ENCODE results near the gene DRD4. TPM values are rescaled to one million over a fixed set of nuclear protein-coding genes. Genes with fewer than 3 reads are reported as not detected.

The DRD4 gene
- total and polyA plus RNA-seq, 12 donors: 0.28 to 1.3 (median 0.47) TPM; not detected in 3

- DNase-seq: no peak
- no peaks in the 10 kb centered on the region for H3K9me3 ChIP-seq (replicated peaks in 1 of 3)
- H3K4me1 ChIP-seq (replicated peaks in 1 of 2): no peaks in the 10 kb centered on the region
- no peak overlapping the region for H3K4me3 ChIP-seq
- no peaks in the 10 kb centered on the region for H3K27me3 ChIP-seq
- WGBS, 4 donors: 91 to 96% (median 92%) methylated on average over 19 to 23 of the region's 23 CpGs
- intact Hi-C loops (cut with DNase I): no loop called here
- H3K36me3 ChIP-seq (replicated peaks in 1 of 2): peaks cover 0 to 97% of the 10 kb centered on the region in 2 donors
- TF ChIP-seq POLR2A (IDR thresholded peaks at IDR 0.05): no peak
- TF ChIP-seq, protein P1, sequence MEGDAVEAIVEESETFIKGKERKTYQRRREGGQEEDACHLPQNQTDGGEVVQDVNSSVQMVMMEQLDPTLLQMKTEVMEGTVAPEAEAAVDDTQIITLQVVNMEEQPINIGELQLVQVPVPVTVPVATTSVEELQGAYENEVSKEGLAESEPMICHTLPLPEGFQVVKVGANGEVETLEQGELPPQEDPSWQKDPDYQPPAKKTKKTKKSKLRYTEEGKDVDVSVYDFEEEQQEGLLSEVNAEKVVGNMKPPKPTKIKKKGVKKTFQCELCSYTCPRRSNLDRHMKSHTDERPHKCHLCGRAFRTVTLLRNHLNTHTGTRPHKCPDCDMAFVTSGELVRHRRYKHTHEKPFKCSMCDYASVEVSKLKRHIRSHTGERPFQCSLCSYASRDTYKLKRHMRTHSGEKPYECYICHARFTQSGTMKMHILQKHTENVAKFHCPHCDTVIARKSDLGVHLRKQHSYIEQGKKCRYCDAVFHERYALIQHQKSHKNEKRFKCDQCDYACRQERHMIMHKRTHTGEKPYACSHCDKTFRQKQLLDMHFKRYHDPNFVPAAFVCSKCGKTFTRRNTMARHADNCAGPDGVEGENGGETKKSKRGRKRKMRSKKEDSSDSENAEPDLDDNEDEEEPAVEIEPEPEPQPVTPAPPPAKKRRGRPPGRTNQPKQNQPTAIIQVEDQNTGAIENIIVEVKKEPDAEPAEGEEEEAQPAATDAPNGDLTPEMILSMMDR (IDR thresholded peaks at IDR 0.05): no peak
- H3K27ac ChIP-seq: no peak overlapping the region
Measured at GRCh38 chr11:601573-602245, 35.4 kb upstream of the DRD4 start.

DNA sequence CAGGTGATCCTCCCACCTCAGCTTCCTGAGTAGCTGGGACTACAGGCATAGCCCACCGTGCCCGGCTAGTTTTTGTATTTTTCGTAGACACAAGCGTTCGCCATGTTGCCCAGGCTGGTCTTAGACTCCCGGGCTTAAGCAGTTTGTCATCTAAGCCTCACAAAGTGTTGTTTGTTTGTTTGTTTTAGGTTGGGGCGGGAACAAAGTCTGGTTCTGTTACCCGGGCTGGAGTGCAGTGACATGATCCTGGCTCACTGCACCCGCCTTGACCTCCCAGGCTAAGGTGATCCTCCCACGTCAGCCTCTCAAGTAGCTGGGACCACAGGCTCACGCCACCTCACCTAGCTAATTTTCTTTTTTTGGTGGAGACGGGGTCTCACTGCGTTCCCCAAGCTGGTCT is 33.9 kb upstream of the DRD4 start:
- Histone ChIP-seq H3K4me1 (replicated peaks in 1 of 2) (peaks cover 0 to 4% of the 10 kb centered on the region in 2 donors), H3K36me3 (replicated peaks in 1 of 2) (peaks cover 0 to 97% of the 10 kb centered on the region in 2 donors), H3K4me3 (no peak overlapping the region), H3K9me3 (replicated peaks in 1 of 3) (no peaks in the 10 kb centered on the region), H3K27me3 (no peaks in the 10 kb centered on the region), H3K27ac (no peak overlapping the region)
- intact Hi-C loops (cut with DNase I): no loop called here
- WGBS, 4 donors: 87 to 90% (median 89%) methylated on average over 13 of the region's 13 CpGs
- TF ChIP-seq POLR2A (IDR thresholded peaks at IDR 0.05): no peak
- TF ChIP-seq, protein P1 (IDR thresholded peaks at IDR 0.05): no peak
- DNase-seq: no peak

- TF ChIP-seq, protein P1 (IDR thresholded peaks at IDR 0.05): no peak
- TF ChIP-seq POLR2A (IDR thresholded peaks at IDR 0.05): no peak
- WGBS, 4 donors: 87 to 100% (median 92%) methylated on average over 10 to 33 of the region's 33 CpGs
- H3K27ac ChIP-seq: peak overlapping the region in 2 of 5 donors; percentile 8 to 57
- no peaks in the 10 kb centered on the region for H3K27me3 ChIP-seq
- H3K4me1 ChIP-seq (replicated peaks in 1 of 2): peaks cover 0 to 10% of the 10 kb centered on the region in 2 donors
- intact Hi-C loops (cut with DNase I): no loop called here
- DNase-seq: no peak
- H3K36me3 ChIP-seq (replicated peaks in 1 of 2): peaks cover 0 to 98% of the 10 kb centered on the region in 2 donors
- no peak overlapping the region for H3K4me3 ChIP-seq
- H3K9me3 ChIP-seq (replicated peaks in 1 of 3): no peaks in the 10 kb centered on the region
Measured at GRCh38 chr11:605286-606129, 31.6 kb upstream of the DRD4 start.

DNA sequence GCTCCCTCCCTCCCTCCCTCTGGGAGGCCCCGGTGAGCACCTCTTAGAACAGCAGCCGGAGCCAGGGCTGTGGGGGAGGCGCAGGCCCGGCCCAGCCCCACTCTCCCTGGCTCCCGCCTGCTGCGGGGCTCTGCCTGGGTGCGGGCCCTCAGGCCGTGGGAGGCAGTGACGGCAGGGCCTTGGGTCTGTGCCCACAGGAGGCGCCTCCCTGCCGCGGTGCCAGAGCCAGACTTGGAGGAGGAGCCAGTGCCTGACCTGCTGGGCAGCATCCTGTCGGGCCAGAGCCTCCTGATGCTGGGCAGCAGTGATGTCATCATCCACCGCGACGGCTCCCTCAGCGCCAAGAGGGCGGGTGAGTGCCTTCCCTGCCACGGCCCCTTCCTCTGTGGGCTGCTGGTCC is 30.8 kb upstream of the DRD4 start:
- Histone ChIP-seq H3K36me3 (replicated peaks in 1 of 2) (peaks cover 0 to 98% of the 10 kb centered on the region in 2 donors), H3K27me3 (no peaks in the 10 kb centered on the region), H3K4me1 (replicated peaks in 1 of 2) (peaks cover 0 to 10% of the 10 kb centered on the region in 2 donors), H3K4me3 (no peak overlapping the region), H3K27ac (peak overlapping the region in 2 of 5 donors; percentile 8 to 57), H3K9me3 (replicated peaks in 1 of 3) (no peaks in the 10 kb centered on the region)
- intact Hi-C loops (cut with DNase I): no loop called here
- DNase-seq: peak; percentile 62 to 94 (median 71)
- no peak for TF ChIP-seq POLR2A (IDR thresholded peaks at IDR 0.05)
- TF ChIP-seq, protein P1 (IDR thresholded peaks at IDR 0.05): no peak
- 56 to 80% (median 68%) methylated on average over 1 to 19 of the region's 19 CpGs for WGBS, 4 donors
